ENCODE data around the gene FRMD5. TPM values are rescaled to one million over a fixed set of nuclear protein-coding genes. Genes with fewer than 3 reads are reported as not detected.

FRMD5 gene
- total RNA-seq, 1 experiment from 2014 or later, result 27.2 TPM

- H3K9me3 ChIP-seq (ENCODE audit: control insufficient read depth in 1 of 2, insufficient read depth in 1 of 2, low read depth in 1 of 2, low read length in 2 of 2), result no peaks in the 10 kb centered on the region
- no peak overlapping the region for H2AFZ ChIP-seq (ENCODE audit: low read depth, low read length, poor library complexity, severe bottlenecking)
- H3K9ac ChIP-seq (ENCODE audit: low read length), result no peak overlapping the region
- no peak for TF ChIP-seq ATF3 (IDR thresholded peaks at IDR 0.05)
- TF ChIP-seq MAX (IDR thresholded peaks at IDR 0.05), result no peak
- TF ChIP-seq CBX3 (IDR thresholded peaks at IDR 0.05; ENCODE audit: low read depth), result no peak
- no peak for TF ChIP-seq SP1 (IDR thresholded peaks at IDR 0.05; ENCODE audit: low read depth)
- no peak for TF ChIP-seq EZH2 (IDR thresholded peaks at IDR 0.05)
- no peak for TF ChIP-seq TCF7L2 (IDR thresholded peaks at IDR 0.05; ENCODE audit: borderline replicate concordance, extremely low read depth, insufficient read depth, insufficient read length)
- H3K4me2 ChIP-seq (ENCODE audit: low read length), result no peak overlapping the region
- H3K27me3 ChIP-seq (ENCODE audit: insufficient read depth, low read length), result no peaks in the 10 kb centered on the region
- no peak overlapping the region for H3K27ac ChIP-seq (ENCODE audit: low read depth, low read length)
- no peaks in the 10 kb centered on the region for H4K20me1 ChIP-seq (ENCODE audit: insufficient read depth)
- no TSS peak for BruUV-seq (replicated peaks)
- H3K4me3 ChIP-seq (replicated peaks in 1 of 2; ENCODE audit: low read depth in 1 of 2, low read length in 2 of 2), result no peak overlapping the region
- no peak for DNase-seq (ENCODE audit: low read depth, low spot score)
- H3K79me2 ChIP-seq (ENCODE audit: insufficient read depth, low read length), result peaks cover 4% of the 10 kb centered on the region; the same call in 1 of the 2 replicates
- CTCF ChIA-PET, result no interaction called here
- RAD21 ChIA-PET (ENCODE audit: low non-redundant PET in 1 of 2, low total read pairs in 2 of 2, uncharacterized antibody in 2 of 2, unreplicated experiment in 2 of 2), result no interaction called here
- intact Hi-C loops (cut with micrococcal nuclease), result no loop called here
- POLR2A ChIA-PET, result no interaction called here
- H3K9me2 ChIP-seq (ENCODE audit: insufficient read depth), result no peaks in the 10 kb centered on the region
- peaks cover 4 to 25% of the 10 kb centered on the region in 2 experiments; a peak in 3 of 4 replicates for H3K36me3 ChIP-seq (ENCODE audit: control insufficient read depth in 1 of 2, insufficient read depth in 2 of 2, low read length in 2 of 2)
- ATAC-seq, result no peak
- H3K4me1 ChIP-seq (ENCODE audit: control insufficient read depth in 1 of 2, insufficient read depth in 2 of 2, low read length in 2 of 2), result no peaks in the 10 kb centered on the region
Observed at GRCh38 chr15:43851251-43851650, 343.8 kb downstream of the FRMD5 start.

- no TSS peak for BruUV-seq (replicated peaks)
- ATAC-seq (no peak), DNase-seq (ENCODE audit: low read depth, low spot score) (no peak)
- no peak overlapping the region for H3K4me2 ChIP-seq (ENCODE audit: low read length)
- H3K4me1 ChIP-seq (ENCODE audit: control insufficient read depth in 1 of 2, insufficient read depth in 2 of 2, low read length in 2 of 2), result no peaks in the 10 kb centered on the region
- H3K27me3 ChIP-seq (ENCODE audit: insufficient read depth, low read length), result no peaks in the 10 kb centered on the region
- intact Hi-C loops (cut with micrococcal nuclease), result no loop called here
- peaks cover 14 to 29% of the 10 kb centered on the region in 2 experiments for H3K36me3 ChIP-seq (ENCODE audit: control insufficient read depth in 1 of 2, insufficient read depth in 2 of 2, low read length in 2 of 2)
- H4K20me1 ChIP-seq (ENCODE audit: insufficient read depth), result no peaks in the 10 kb centered on the region
- no peaks in the 10 kb centered on the region for H3K9me3 ChIP-seq (ENCODE audit: control insufficient read depth in 1 of 2, insufficient read depth in 1 of 2, low read depth in 1 of 2, low read length in 2 of 2)
- ChIA-PET CTCF (no interaction called here), RAD21 (ENCODE audit: low non-redundant PET in 1 of 2, low total read pairs in 2 of 2, uncharacterized antibody in 2 of 2, unreplicated experiment in 2 of 2) (no interaction called here), POLR2A (interaction anchor here (0.6 kb wide), 1 partner anchor 8 kb away, joined by 3 read pairs; no protein-coding TSS in a partner anchor)
- H3K79me2 ChIP-seq (ENCODE audit: insufficient read depth, low read length), result peaks cover 8% of the 10 kb centered on the region; the same call in 1 of the 2 replicates
- no peak overlapping the region for H3K9ac ChIP-seq (ENCODE audit: low read length)
- TF ChIP-seq ZBTB33 (IDR thresholded peaks at IDR 0.05; ENCODE audit: extremely low read depth, insufficient replicate concordance, low read length) (no peak), MAX (IDR thresholded peaks at IDR 0.05) (no peak), JUND (IDR thresholded peaks at IDR 0.05) (no peak), CBX3 (IDR thresholded peaks at IDR 0.05; ENCODE audit: low read depth) (no peak), SRF (IDR thresholded peaks at IDR 0.05; ENCODE audit: low read depth) (no peak), ELF1 (IDR thresholded peaks at IDR 0.05; ENCODE audit: borderline replicate concordance, low read depth) (no peak), CTCF (IDR thresholded peaks at IDR 0.05 in 2 of 3, conservative IDR thresholded peaks at IDR 0.05 in 1 of 3; ENCODE audit: borderline replicate concordance in 1 of 3, insufficient read depth in 1 of 3, low read depth in 2 of 3, low read length in 2 of 3) (no peak)
- H3K27ac ChIP-seq (ENCODE audit: low read depth, low read length), result no peak overlapping the region
- no peak overlapping the region for H2AFZ ChIP-seq (ENCODE audit: low read depth, low read length, poor library complexity, severe bottlenecking)
- no peaks in the 10 kb centered on the region for H3K9me2 ChIP-seq (ENCODE audit: insufficient read depth)
- H3K4me3 ChIP-seq (replicated peaks in 1 of 2; ENCODE audit: low read depth in 1 of 2, low read length in 2 of 2), result no peak overlapping the region
Observed at GRCh38 chr15:43845421-43845820, 349.6 kb downstream of the FRMD5 start.
